Small intestine (tissue), 7 donors: Measurements from ENCODE around the gene PRKACG. TPM values are rescaled to one million over a fixed set of nuclear protein-coding genes. Genes with fewer than 3 reads are reported as not detected.

Experiments used
- DNase-seq, 2 donors: peaks; one replicate each; pipeline versions ENCODE4 v3.0.0 to v3.0.0-alpha.2; 2013
- FAIRE-seq: peaks from 2 replicates; lab custom pipeline; 2012; peaks lifted over from hg19 to GRCh38; lab: Jason Lieb, UNC
- H3K27ac ChIP-seq, 3 donors: one replicate each; pipeline ENCODE4 v1.5.1; 2013; ENCODE audit warnings: low read length in 2 of 3, mild to moderate bottlenecking in 2 of 3, control low read depth in 1 of 3, inconsistent platforms in 1 of 3, low read depth in 1 of 3, moderate library complexity in 1 of 3
- H3K27me3 ChIP-seq, 3 donors: one replicate each; pipeline ENCODE4 v1.6.1; 2013; ENCODE audit warnings: low read length in 3 of 3, inconsistent platforms in 1 of 3; ENCODE audit not compliant: control insufficient read depth in 3 of 3, insufficient read depth in 3 of 3
- H3K36me3 ChIP-seq, 3 donors: one replicate each; pipeline ENCODE4 v1.6.1; 2013; ENCODE audit warnings: low read length in 3 of 3, inconsistent platforms in 1 of 3, low read depth in 1 of 3, mild to moderate bottlenecking in 1 of 3, moderate library complexity in 1 of 3; ENCODE audit not compliant: control insufficient read depth in 3 of 3, insufficient read depth in 2 of 3
- H3K4me1 ChIP-seq, 3 donors: one replicate each; pipeline ENCODE4 v1.6.1; 2013; ENCODE audit warnings: low read length in 2 of 3, inconsistent platforms in 1 of 3, low read depth in 1 of 3, mild to moderate bottlenecking in 1 of 3, moderate library complexity in 1 of 3; ENCODE audit not compliant: control insufficient read depth in 3 of 3, insufficient read depth in 2 of 3
- H3K4me3 ChIP-seq, 3 donors: one replicate each; pipeline ENCODE4 v1.5.1; 2013; ENCODE audit warnings: low read length in 3 of 3, control low read depth in 1 of 3, inconsistent platforms in 1 of 3, low read depth in 1 of 3, mild to moderate bottlenecking in 1 of 3, moderate library complexity in 1 of 3
- H3K9me3 ChIP-seq, 2 donors: one replicate each; pipeline ENCODE4 v1.6.1; 2013; ENCODE audit warnings: low read depth in 1 of 2, low read length in 1 of 2; ENCODE audit not compliant: control insufficient read depth in 2 of 2, insufficient read depth in 1 of 2
- WGBS, 3 donors: extraction: QIAGEN DNeasy Blood & Tissue Kit; methylation state at CpG; one replicate each; pipeline ENCODE4 v1.1.7; 2013; 5-methylcytosine and 5-hydroxymethylcytosine counted together
- polyA plus RNA-seq, 4 donors: library from polyadenylated mRNA; stranded (reverse) in 3 of 4; unstranded in 1 of 4; fragments of 200-250 nt in 3 of 4; fragments of 120-200 nt in 1 of 4; gene quantifications; one replicate each; pipeline versions ENCODE4 v1.2.1 to v1.2.3, GENCODE V29; 2013
- donor health status: healthy with polysubstance abuse.
- donor health status: control.
- donor health status: control.
- donor health status: Bipolar disorder and iron deficiency.
- donor health status: healthy.

PRKACG gene
- polyA plus RNA-seq, 4 donors: 0.03 TPM; not detected in 3

- no peak overlapping the region for H3K27ac ChIP-seq
- peaks cover 0 to 2% (median 0%) of the 10 kb centered on the region in 3 donors for H3K36me3 ChIP-seq
- H3K27me3 ChIP-seq: no peaks in the 10 kb centered on the region
- peaks cover 0 to 3% of the 10 kb centered on the region in 2 donors for H3K9me3 ChIP-seq
- no peak for DNase-seq
- WGBS, 3 donors: 28 to 62% (median 49%) methylated on average over 2 of the region's 2 CpGs
- H3K4me1 ChIP-seq: peaks cover 0 to 10% (median 3%) of the 10 kb centered on the region in 3 donors
- no peak overlapping the region for H3K4me3 ChIP-seq
- FAIRE-seq: no peak
Measured at GRCh38 chr9:69034071-69034470, 20.2 kb upstream of the PRKACG start.

GRCh38 chr9:69030851-69031645, 17.1 kb upstream of the PRKACG start:
- FAIRE-seq: no peak
- WGBS, 3 donors: 81 to 87% (median 83%) methylated on average over 1 of the region's 1 CpG
- Histone ChIP-seq H3K36me3 (no peaks in the 10 kb centered on the region), H3K27ac (no peak overlapping the region), H3K4me1 (peaks cover 0 to 3% (median 3%) of the 10 kb centered on the region in 3 donors), H3K9me3 (peaks cover 0 to 3% of the 10 kb centered on the region in 2 donors), H3K27me3 (no peaks in the 10 kb centered on the region), H3K4me3 (no peak overlapping the region)
- DNase-seq: no peak

GRCh38 chr9:69029535-69029934, 15.6 kb upstream of the PRKACG start:
- Histone ChIP-seq H3K27ac (no peak overlapping the region), H3K27me3 (no peaks in the 10 kb centered on the region), H3K4me1 (no peaks in the 10 kb centered on the region), H3K36me3 (no peaks in the 10 kb centered on the region), H3K4me3 (no peak overlapping the region), H3K9me3 (peaks cover 0 to 3% of the 10 kb centered on the region in 2 donors)
- FAIRE-seq: no peak
- no peak for DNase-seq

GRCh38 chr9:69028754-69029153, 14.8 kb upstream of the PRKACG start:
- Histone ChIP-seq H3K27me3 (no peaks in the 10 kb centered on the region), H3K9me3 (peaks cover 0 to 3% of the 10 kb centered on the region in 2 donors), H3K36me3 (no peaks in the 10 kb centered on the region), H3K4me1 (no peaks in the 10 kb centered on the region), H3K27ac (no peak overlapping the region), H3K4me3 (no peak overlapping the region)
- 80 to 87% (median 86%) methylated on average over 2 of the region's 2 CpGs for WGBS, 3 donors
- no peak for DNase-seq
- no peak for FAIRE-seq

GRCh38 chr9:69027355-69028097, 13.6 kb upstream of the PRKACG start:
- no peak overlapping the region for H3K27ac ChIP-seq
- DNase-seq (peak; percentile 69 to 70), FAIRE-seq (no peak)
- no peaks in the 10 kb centered on the region for H3K27me3 ChIP-seq
- H3K4me1 ChIP-seq: peaks cover 0 to 3% (median 0%) of the 10 kb centered on the region in 3 donors
- peaks cover 0 to 3% of the 10 kb centered on the region in 2 donors for H3K9me3 ChIP-seq
- no peak overlapping the region for H3K4me3 ChIP-seq
- 46 to 56% (median 49%) methylated on average over 5 of the region's 5 CpGs for WGBS, 3 donors
- H3K36me3 ChIP-seq: no peaks in the 10 kb centered on the region

- Histone ChIP-seq H3K36me3 (no peaks in the 10 kb centered on the region), H3K27ac (no peak overlapping the region), H3K27me3 (no peaks in the 10 kb centered on the region), H3K4me3 (no peak overlapping the region), H3K4me1 (peaks cover 0 to 3% (median 2%) of the 10 kb centered on the region in 3 donors), H3K9me3 (no peaks in the 10 kb centered on the region)
- FAIRE-seq: no peak
- DNase-seq: no peak
- WGBS, 3 donors: 55 to 66% (median 63%) methylated on average over 7 of the region's 7 CpGs
Measured at GRCh38 chr9:69023650-69024049, 9.7 kb upstream of the PRKACG start.

GRCh38 chr9:69020301-69021145, 6.6 kb upstream of the PRKACG start:
- H3K4me3 ChIP-seq: no peak overlapping the region
- H3K4me1 ChIP-seq: peaks cover 0 to 3% (median 2%) of the 10 kb centered on the region in 3 donors
- WGBS, 3 donors: 94 to 96% (median 95%) methylated on average over 8 of the region's 8 CpGs
- H3K9me3 ChIP-seq: no peaks in the 10 kb centered on the region
- DNase-seq: no peak
- H3K36me3 ChIP-seq: no peaks in the 10 kb centered on the region
- no peak overlapping the region for H3K27ac ChIP-seq
- FAIRE-seq: no peak
- no peaks in the 10 kb centered on the region for H3K27me3 ChIP-seq

- H3K9me3 ChIP-seq: no peaks in the 10 kb centered on the region
- no peaks in the 10 kb centered on the region for H3K36me3 ChIP-seq
- no peak overlapping the region for H3K27ac ChIP-seq
- peak; percentile 39 to 46 for DNase-seq
- no peaks in the 10 kb centered on the region for H3K27me3 ChIP-seq
- WGBS, 3 donors: 21 to 34% (median 26%) methylated on average over 3 of the region's 3 CpGs
- no peak overlapping the region for H3K4me3 ChIP-seq
- H3K4me1 ChIP-seq: peaks cover 0 to 3% (median 2%) of the 10 kb centered on the region in 3 donors
- FAIRE-seq: no peak
Measured at GRCh38 chr9:69019808-69020207, 5.9 kb upstream of the PRKACG start.
